ENCODE measurements around the gene TMEM250. TPM values are rescaled to one million over a fixed set of nuclear protein-coding genes. Genes with fewer than 3 reads are reported as not detected.

The TMEM250 gene
- total RNA-seq (10 to 100 TPM; 18.5 to 25.5 (median 20.9) TPM), polyA plus RNA-seq (16.5 TPM)
- long read RNA-seq, donor 1, transcript TMEM250-204 (3 exons, 1,981 nt) = minor isoform, 7 of 154 reads
- long read RNA-seq, donor 1, transcript TMEM250-201 (2 exons, 2,823 nt) = major isoform, 84 of 154 reads
- long read RNA-seq, donor 1, partial matches to known transcripts = 4 of 154 reads
- long read RNA-seq, donor 1, other reads (novel, unspliced or antisense) = 59 of 154 reads
- long read RNA-seq, donor 2, transcript TMEM250-201 (2 exons, 2,823 nt) = major isoform, 41 of 60 reads
- long read RNA-seq, donor 2, partial matches to known transcripts = 0 of 60 reads
- long read RNA-seq, donor 2, other reads (novel, unspliced or antisense) = 16 of 60 reads
- long read RNA-seq, donor 3, transcript TMEM250-201 (2 exons, 2,823 nt) = major isoform, 9 of 101 reads
- long read RNA-seq, donor 3, partial matches to known transcripts = 2 of 101 reads
- long read RNA-seq, donor 3, other reads (novel, unspliced or antisense) = 90 of 101 reads
- long read RNA-seq, donor 4, transcript TMEM250-201 (2 exons, 2,823 nt) = major isoform, 13 of 40 reads
- long read RNA-seq, donor 4, partial matches to known transcripts = 2 of 40 reads
- long read RNA-seq, donor 4, other reads (novel, unspliced or antisense) = 22 of 40 reads

GRCh38 chr9:136118320-136119060 lies at the start of gene TMEM250:
TMEM250 (minus strand) TSS chr9:136118875; CDS start chr9:136116900, 1,975 bp downstream.
- H3K4me1 ChIP-seq (ENCODE audit: control insufficient read depth, insufficient read depth, low read length) = peaks cover 4% of the 10 kb centered on the region
- WGBS = under 1% methylated on average over 112 of the region's 112 CpGs
- peak; percentile 97 to 99 (median 98) for DNase-seq
- peak; percentile 93 to 94 for ATAC-seq
- no peaks in the 10 kb centered on the region for H3K27me3 ChIP-seq (ENCODE audit: control insufficient read depth, insufficient read depth)
- H3K27ac ChIP-seq (ENCODE audit: low read length) = peak within 1 kb of the TSS; percentile 73
- intact Hi-C loops (cut with DNase I) = no loop called here
- H3K9me3 ChIP-seq (ENCODE audit: control insufficient read depth, low read length) = no peaks in the 10 kb centered on the region
- peak within 1 kb of the TSS; percentile 59 for H3K4me3 ChIP-seq (ENCODE audit: low read length)

- H3K4me1 ChIP-seq (ENCODE audit: control insufficient read depth, insufficient read depth, low read length) = no peaks in the 10 kb centered on the region
- 85% methylated on average over 1 of the region's 1 CpG for WGBS
- intact Hi-C loops (cut with DNase I) = no loop called here
- H3K9me3 ChIP-seq (ENCODE audit: control insufficient read depth, low read length) = no peaks in the 10 kb centered on the region
- H3K27me3 ChIP-seq (ENCODE audit: control insufficient read depth, insufficient read depth) = no peaks in the 10 kb centered on the region
- ATAC-seq = no peak
- DNase-seq = no peak
- no peak overlapping the region for H3K27ac ChIP-seq (ENCODE audit: low read length)
- H3K4me3 ChIP-seq (ENCODE audit: low read length) = no peak overlapping the region
These were observed 44.7 kb upstream of the TMEM250 start for GRCh38 chr9:136163248-136163850.

- no peak for ATAC-seq
- intact Hi-C loops (cut with DNase I) = no loop called here
These were observed 42.4 kb upstream of the TMEM250 start for GRCh38 chr9:136160995-136161610.

GRCh38 chr9:136160381-136160841 lies 41.7 kb upstream of the TMEM250 start:
- Histone ChIP-seq H3K27me3 (ENCODE audit: control insufficient read depth, insufficient read depth) (no peaks in the 10 kb centered on the region), H3K9me3 (ENCODE audit: control insufficient read depth, low read length) (no peaks in the 10 kb centered on the region), H3K27ac (ENCODE audit: low read length) (no peak overlapping the region), H3K4me1 (ENCODE audit: control insufficient read depth, insufficient read depth, low read length) (no peaks in the 10 kb centered on the region), H3K4me3 (ENCODE audit: low read length) (no peak overlapping the region)
- ATAC-seq (no peak), DNase-seq (peak in 2 of 3 donors; percentile 6 to 28)
- intact Hi-C loops (cut with DNase I) = no loop called here
- 72% methylated on average over 12 of the region's 12 CpGs for whole genome bisulfite sequencing

More at GRCh38 chr9:136160995-136161610, 42.4 kb upstream of the TMEM250 start:
- H3K4me1 ChIP-seq (ENCODE audit: control insufficient read depth, insufficient read depth, low read length) = no peaks in the 10 kb centered on the region
- 76% methylated on average over 10 of the region's 10 CpGs for WGBS
- DNase-seq = peak; percentile 2 to 23 (median 14)
- no peak overlapping the region for H3K27ac ChIP-seq (ENCODE audit: low read length)
- no peaks in the 10 kb centered on the region for H3K27me3 ChIP-seq (ENCODE audit: control insufficient read depth, insufficient read depth)
- H3K4me3 ChIP-seq (ENCODE audit: low read length) = no peak overlapping the region
- no peaks in the 10 kb centered on the region for H3K9me3 ChIP-seq (ENCODE audit: control insufficient read depth, low read length)

- no peaks in the 10 kb centered on the region for H3K9me3 ChIP-seq (ENCODE audit: control insufficient read depth, low read length)
- ATAC-seq (no peak), DNase-seq (peak in 2 of 3 donors; percentile 2 to 10)
- no peaks in the 10 kb centered on the region for H3K27me3 ChIP-seq (ENCODE audit: control insufficient read depth, insufficient read depth)
- WGBS = 87% methylated on average over 16 of the region's 16 CpGs
- intact Hi-C loops (cut with DNase I) = no loop called here
- no peak overlapping the region for H3K27ac ChIP-seq (ENCODE audit: low read length)
- no peaks in the 10 kb centered on the region for H3K4me1 ChIP-seq (ENCODE audit: control insufficient read depth, insufficient read depth, low read length)
- H3K4me3 ChIP-seq (ENCODE audit: low read length) = no peak overlapping the region
These were observed 41.2 kb upstream of the TMEM250 start for GRCh38 chr9:136159851-136160250.

GRCh38 chr9:136157477-136158265 lies 39.0 kb upstream of the TMEM250 start:
- no peaks in the 10 kb centered on the region for H3K4me1 ChIP-seq (ENCODE audit: control insufficient read depth, insufficient read depth, low read length)
- H3K9me3 ChIP-seq (ENCODE audit: control insufficient read depth, low read length) = no peaks in the 10 kb centered on the region
- no peaks in the 10 kb centered on the region for H3K27me3 ChIP-seq (ENCODE audit: control insufficient read depth, insufficient read depth)
- H3K27ac ChIP-seq (ENCODE audit: low read length) = no peak overlapping the region
- DNase-seq (peak; percentile 20 to 60 (median 29)), ATAC-seq (peak; percentile 20 to 89)
- intact Hi-C loops (cut with DNase I) = no loop called here
- 41% methylated on average over 20 of the region's 20 CpGs for WGBS
- H3K4me3 ChIP-seq (ENCODE audit: low read length) = no peak overlapping the region

- WGBS = 72% methylated on average over 42 of the region's 42 CpGs
- peak; percentile 9 to 33 (median 28) for DNase-seq
- ATAC-seq = no peak
- Histone ChIP-seq H3K27ac (ENCODE audit: low read length) (no peak overlapping the region), H3K27me3 (ENCODE audit: control insufficient read depth, insufficient read depth) (no peaks in the 10 kb centered on the region), H3K4me1 (ENCODE audit: control insufficient read depth, insufficient read depth, low read length) (no peaks in the 10 kb centered on the region), H3K9me3 (ENCODE audit: control insufficient read depth, low read length) (no peaks in the 10 kb centered on the region), H3K4me3 (ENCODE audit: low read length) (no peak overlapping the region)
- intact Hi-C loops (cut with DNase I) = no loop called here
These were observed 37.8 kb upstream of the TMEM250 start for GRCh38 chr9:136156209-136157120.

- no peak overlapping the region for H3K27ac ChIP-seq (ENCODE audit: low read length)
- no peak overlapping the region for H3K4me3 ChIP-seq (ENCODE audit: low read length)
- H3K9me3 ChIP-seq (ENCODE audit: control insufficient read depth, low read length) = no peaks in the 10 kb centered on the region
- H3K4me1 ChIP-seq (ENCODE audit: control insufficient read depth, insufficient read depth, low read length) = no peaks in the 10 kb centered on the region
- ATAC-seq = no peak
- intact Hi-C loops (cut with DNase I) = no loop called here
- 91% methylated on average over 17 of the region's 17 CpGs for WGBS
- H3K27me3 ChIP-seq (ENCODE audit: control insufficient read depth, insufficient read depth) = no peaks in the 10 kb centered on the region
- DNase-seq = peak in 2 of 3 donors; percentile 9 to 21
These were observed 36.9 kb upstream of the TMEM250 start for GRCh38 chr9:136155576-136155975.

- ATAC-seq = no peak
- intact Hi-C loops (cut with DNase I) = no loop called here
- no peaks in the 10 kb centered on the region for H3K27me3 ChIP-seq (ENCODE audit: control insufficient read depth, insufficient read depth)
- H3K27ac ChIP-seq (ENCODE audit: low read length) = no peak overlapping the region
- DNase-seq = peak in 2 of 3 donors; percentile 10 to 23
- H3K4me1 ChIP-seq (ENCODE audit: control insufficient read depth, insufficient read depth, low read length) = no peaks in the 10 kb centered on the region
- no peak overlapping the region for H3K4me3 ChIP-seq (ENCODE audit: low read length)
- 89% methylated on average over 14 of the region's 14 CpGs for WGBS
- no peaks in the 10 kb centered on the region for H3K9me3 ChIP-seq (ENCODE audit: control insufficient read depth, low read length)
These were observed 36.3 kb upstream of the TMEM250 start for GRCh38 chr9:136154943-136155342.
